BE2C (cell line): ENCODE data around the gene TRIM40.
"Not testable (repeated sequence)": the region's sequence is repeated elsewhere in the genome, so short reads cannot be mapped to it uniquely, and the experiment has no call there.

ENCODE experiments used
- DNase-seq: peaks from one replicate; pipeline ENCODE4 v3.0.0-alpha.2; 2020
- H3K27me3 ChIP-seq: fragments of 250-450 bp; sonication (Bioruptor Pico); 2 replicates; pipeline ENCODE4 v1.5.1; 2020; ENCODE audit warnings: mild to moderate bottlenecking
- H3K36me3 ChIP-seq: fragments of 250-450 bp; sonication (Bioruptor Pico); 2 replicates; pipeline ENCODE4 v1.5.1; 2020; ENCODE audit warnings: mild to moderate bottlenecking
- H3K4me1 ChIP-seq: fragments of 250-450 bp; sonication (Bioruptor Pico); 2 replicates; pipeline ENCODE4 v1.5.1; 2020
- H3K4me3 ChIP-seq: 2 replicates; pipeline ENCODE4 v1.5.1; 2011; ENCODE audit warnings: low read depth, low read length
- H3K9me3 ChIP-seq: fragments of 250-450 bp; sonication (Bioruptor Pico); 2 replicates; pipeline ENCODE4 v1.5.1; 2020
- CTCF ChIP-seq: IDR thresholded peaks from 2 replicates; pipeline ENCODE4 v1.5.1; 2012; ENCODE audit warnings: mild to moderate bottlenecking, low read depth, low read length

The TRIM40 gene

GRCh38 chr6:30131947-30132497, 3.9 kb upstream of the TRIM40 start:
- no peak for TF ChIP-seq CTCF

GRCh38 chr6:30135147-30135546, 793 bp upstream of the TRIM40 start:
- H3K27me3 ChIP-seq, result peaks cover 40% of the 10 kb centered on the region

More at GRCh38 chr6:30131947-30132497, 3.9 kb upstream of the TRIM40 start:
- no peaks in the 10 kb centered on the region for H3K36me3 ChIP-seq
- no peaks in the 10 kb centered on the region for H3K4me1 ChIP-seq
- peaks cover 65% of the 10 kb centered on the region for H3K27me3 ChIP-seq
- H3K9me3 ChIP-seq, result no peaks in the 10 kb centered on the region
- no peak overlapping the region for H3K4me3 ChIP-seq
- no peak for DNase-seq

GRCh38 chr6:30136570-30137286, 788 bp downstream of the TRIM40 start:
- Histone ChIP-seq H3K36me3 (no peaks in the 10 kb centered on the region), H3K4me1 (no peaks in the 10 kb centered on the region), H3K27me3 (peaks cover 34% of the 10 kb centered on the region), H3K9me3 (no peaks in the 10 kb centered on the region), H3K4me3 (no peak overlapping the region)
- TF ChIP-seq CTCF, result no peak
- no peak for DNase-seq

More at GRCh38 chr6:30135147-30135546, 793 bp upstream of the TRIM40 start:
- Histone ChIP-seq H3K36me3 (no peaks in the 10 kb centered on the region), H3K4me3 (no peak overlapping the region), H3K4me1 (no peaks in the 10 kb centered on the region), H3K9me3 (no peaks in the 10 kb centered on the region)
- no peak for TF ChIP-seq CTCF
- no peak for DNase-seq

- H3K4me3 ChIP-seq, H3K36me3 ChIP-seq, H3K9me3 ChIP-seq, DNase-seq, H3K4me1 ChIP-seq: not testable (repeated sequence)
- peaks cover 26% of the 10 kb centered on the region for H3K27me3 ChIP-seq
Observed at GRCh38 chr6:30140240-30140639, 4.3 kb downstream of the TRIM40 start.

GRCh38 chr6:30142665-30143064, 6.7 kb downstream of the TRIM40 start:
- no peaks in the 10 kb centered on the region; the same call in 1 of the 2 replicates for H3K4me1 ChIP-seq
- H3K36me3 ChIP-seq, result no peaks in the 10 kb centered on the region
- H3K9me3 ChIP-seq, result no peaks in the 10 kb centered on the region
- no peak for TF ChIP-seq CTCF
- peaks cover 19% of the 10 kb centered on the region for H3K27me3 ChIP-seq
- H3K4me3 ChIP-seq, result no peak overlapping the region
- DNase-seq, result no peak

- no peaks in the 10 kb centered on the region; the same call in 1 of the 2 replicates for H3K4me1 ChIP-seq
- DNase-seq, result no peak
- peaks cover 19% of the 10 kb centered on the region for H3K27me3 ChIP-seq
- TF ChIP-seq CTCF, result no peak
- H3K9me3 ChIP-seq, result no peaks in the 10 kb centered on the region
- H3K4me3 ChIP-seq, result no peak overlapping the region
- H3K36me3 ChIP-seq, result no peaks in the 10 kb centered on the region
Observed at GRCh38 chr6:30143780-30144179, 7.8 kb downstream of the TRIM40 start.
